Skeletal muscle cell (primary cell): Measurements from ENCODE around the gene GARIN3.

ENCODE experiments used
- DNase-seq: peaks from one replicate; pipeline ENCODE4 v3.0.0-alpha.2; 2010; ENCODE audit warnings: low read depth
- H3K4me3 ChIP-seq: 2 replicates; pipeline ENCODE4 v1.5.1; 2011; ENCODE audit warnings: low read depth, mild to moderate bottlenecking, control low read depth, low read length, moderate library complexity

Gene GARIN3

GRCh38 chr5:157155297-157155696 lies 10.8 kb downstream of the GARIN3 start:
- DNase-seq: no peak
- H3K4me3 ChIP-seq: no peak overlapping the region

- no peak overlapping the region for H3K4me3 ChIP-seq
- no peak for DNase-seq
These were observed 15.1 kb downstream of the GARIN3 start for GRCh38 chr5:157150995-157151394.

DNA sequence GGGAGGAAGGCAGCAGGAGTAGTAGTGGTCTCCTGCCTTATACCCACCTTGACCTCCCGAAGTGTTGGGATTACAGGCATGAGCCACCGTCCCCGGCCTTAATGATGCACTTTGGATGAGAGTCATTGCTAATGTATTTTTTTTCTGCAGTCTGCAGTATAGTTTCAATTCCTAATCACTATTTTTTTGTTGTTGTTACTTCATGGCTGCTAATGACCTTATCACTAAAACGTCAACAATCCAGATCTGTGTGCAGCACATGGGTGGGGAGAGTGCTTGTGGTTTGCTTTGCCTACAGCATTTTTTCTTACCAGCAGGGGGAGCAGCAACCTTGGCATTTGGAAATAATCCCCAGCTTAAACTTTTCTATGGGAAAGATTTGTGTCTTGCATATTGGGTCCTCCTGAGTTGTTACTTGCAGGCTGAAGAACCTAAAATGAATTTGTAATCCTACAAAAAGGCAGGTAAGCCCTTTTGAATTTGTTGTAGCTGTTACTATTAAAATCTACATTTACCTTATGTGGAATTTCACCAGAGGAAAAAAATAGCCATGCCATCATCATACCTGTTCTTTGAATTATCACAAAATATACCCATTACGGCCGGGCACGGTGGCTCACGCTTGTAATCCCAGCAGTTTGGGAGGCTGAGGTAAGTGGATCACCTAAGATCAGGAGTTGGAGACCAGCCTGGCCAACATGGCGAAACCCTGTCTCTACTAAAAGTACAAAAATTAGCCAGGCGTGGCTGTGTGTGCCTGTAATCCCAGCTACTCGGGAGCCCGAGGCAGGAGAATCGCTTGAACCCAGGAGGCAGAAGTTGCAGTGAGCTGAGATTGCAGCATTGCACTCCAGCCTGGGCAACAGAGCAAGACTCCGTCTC lies 17.1 kb downstream of the GARIN3 start:
- no peak for DNase-seq
- H3K4me3 ChIP-seq: no peak overlapping the region

DNA sequence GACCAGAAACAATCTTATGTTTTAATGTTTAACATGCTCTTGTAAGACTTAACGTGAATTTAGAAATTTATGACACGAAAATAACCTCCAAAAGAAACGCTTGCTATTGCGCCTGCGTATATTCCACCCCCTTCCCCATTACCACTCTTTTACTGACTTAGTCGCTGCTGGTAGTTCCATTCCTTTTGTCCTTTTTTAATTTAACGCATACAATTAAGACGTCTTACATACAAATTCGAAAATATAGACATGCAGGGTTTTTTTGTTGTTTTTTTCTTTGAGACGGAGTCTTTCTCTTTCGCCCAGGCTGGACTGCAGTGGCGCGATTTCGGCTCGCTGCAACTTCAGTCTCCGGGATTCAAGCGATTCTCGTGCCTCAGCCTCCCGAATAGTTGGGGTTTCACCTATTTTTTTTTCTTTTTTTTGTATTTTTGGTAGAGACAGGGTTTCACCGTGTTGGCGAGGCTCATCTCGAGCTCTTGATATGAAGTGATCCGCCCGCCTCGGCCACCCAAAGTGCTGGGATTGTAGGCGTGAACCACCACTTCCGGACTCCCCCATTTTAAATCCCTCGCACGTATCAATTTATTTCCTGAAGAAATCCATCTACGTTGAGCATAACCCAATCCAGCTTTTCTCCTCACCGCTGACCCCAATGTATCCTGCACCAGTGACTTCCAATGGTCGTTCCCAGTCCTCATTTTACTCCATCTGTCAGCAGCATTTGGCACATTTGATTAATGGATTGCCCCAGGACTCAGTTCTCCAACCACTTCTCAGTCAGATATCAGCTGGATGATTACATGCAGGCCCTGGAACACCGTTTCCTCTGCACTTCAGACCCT lies 22.7 kb downstream of the GARIN3 start:
- peak overlapping the region; percentile 100 for H3K4me3 ChIP-seq
- no peak for DNase-seq

DNA sequence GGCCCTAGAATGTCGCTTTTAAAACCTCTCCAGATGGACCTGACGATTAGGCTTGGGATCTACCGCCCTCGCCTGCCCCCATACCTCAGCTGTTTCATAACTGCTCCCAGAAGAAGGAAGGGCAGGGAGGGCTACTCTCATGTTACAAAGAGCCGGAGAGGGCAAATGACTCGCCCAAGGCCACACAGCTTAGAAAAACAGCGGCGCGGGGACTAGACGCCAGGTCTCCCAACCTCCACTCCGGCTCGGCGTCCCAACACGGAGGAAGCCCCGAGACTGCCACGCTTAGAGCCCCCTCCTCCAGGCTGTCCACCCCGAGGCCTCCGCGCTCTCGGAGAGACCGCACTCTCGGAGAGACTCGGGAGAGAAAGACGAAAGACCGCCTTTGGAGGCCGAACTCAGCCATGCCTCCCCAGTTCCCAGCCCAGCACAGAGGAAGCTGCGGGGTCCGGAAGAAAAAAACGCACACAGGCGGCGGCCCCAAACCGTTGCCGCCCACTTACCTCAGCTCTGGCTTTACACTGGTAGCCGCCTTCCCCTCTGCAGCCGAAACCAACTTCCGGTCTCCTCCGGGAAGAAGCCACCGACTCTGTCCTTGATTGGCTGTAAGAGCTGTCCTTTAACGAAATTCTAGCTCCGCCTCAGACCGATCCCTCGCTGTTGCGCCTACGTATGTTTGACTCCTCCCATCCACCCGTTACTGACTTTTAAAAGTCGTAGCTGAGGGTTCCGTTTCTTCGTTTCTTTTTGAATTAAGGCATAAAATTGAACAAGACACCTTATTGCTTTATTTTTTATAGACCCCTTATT lies 23.5 kb downstream of the GARIN3 start, which contains the start of gene MED7:
MED7 (minus strand) TSS at position 549 of the 810 bp plus-strand sequence. CDS start 3,434 bp downstream, outside the sequence.
- H3K4me3 ChIP-seq: peak within 1 kb of the TSS; percentile 100
- peak; percentile 97 for DNase-seq

DNA sequence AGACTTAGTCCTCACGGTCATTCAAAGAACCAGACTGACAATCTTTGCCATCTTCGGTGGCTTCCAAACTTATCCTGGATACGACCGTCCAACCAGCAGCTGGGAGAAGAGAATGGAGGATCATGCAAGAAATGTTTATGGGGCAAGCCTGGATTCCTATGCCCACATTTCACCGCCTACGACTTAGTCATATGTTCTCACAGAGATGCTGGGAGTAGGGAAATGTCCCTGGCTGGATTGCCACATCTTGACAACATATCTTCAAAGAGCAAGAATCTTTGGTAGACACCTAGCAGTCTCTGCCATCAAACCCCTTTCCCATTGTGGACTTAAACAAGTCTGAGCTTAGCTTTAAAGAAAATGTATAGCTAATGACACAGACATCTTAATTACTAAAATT lies 28.4 kb downstream of the GARIN3 start:
- no peak overlapping the region for H3K4me3 ChIP-seq
- DNase-seq: peak; percentile 23

GRCh38 chr5:157132281-157132612 lies 33.8 kb downstream of the GARIN3 start:
- no peak for DNase-seq
- no peak overlapping the region for H3K4me3 ChIP-seq

DNA sequence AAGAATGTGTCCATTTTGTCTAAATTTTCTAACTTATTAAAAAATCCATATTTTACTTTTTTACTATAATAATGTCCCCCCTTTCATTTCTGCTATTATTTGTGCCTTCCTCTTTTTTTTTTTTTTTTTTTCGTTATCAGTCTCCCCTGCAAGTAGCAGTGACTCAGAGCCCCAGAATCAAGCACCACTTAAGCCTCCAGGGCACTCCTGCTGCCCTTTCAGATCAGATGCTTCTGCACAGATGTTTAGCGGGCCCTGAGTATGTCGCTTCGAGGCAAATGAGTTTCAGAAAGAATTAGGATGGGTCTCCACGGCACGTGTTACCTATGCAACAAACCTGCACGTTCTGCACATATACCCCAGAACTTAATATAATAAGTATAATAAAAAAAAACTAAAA lies 35.1 kb downstream of the GARIN3 start:
- DNase-seq: no peak
- no peak overlapping the region for H3K4me3 ChIP-seq

- H3K4me3 ChIP-seq: no peak overlapping the region
- no peak for DNase-seq
These were observed 44.4 kb downstream of the GARIN3 start for GRCh38 chr5:157121709-157122108.

DNA sequence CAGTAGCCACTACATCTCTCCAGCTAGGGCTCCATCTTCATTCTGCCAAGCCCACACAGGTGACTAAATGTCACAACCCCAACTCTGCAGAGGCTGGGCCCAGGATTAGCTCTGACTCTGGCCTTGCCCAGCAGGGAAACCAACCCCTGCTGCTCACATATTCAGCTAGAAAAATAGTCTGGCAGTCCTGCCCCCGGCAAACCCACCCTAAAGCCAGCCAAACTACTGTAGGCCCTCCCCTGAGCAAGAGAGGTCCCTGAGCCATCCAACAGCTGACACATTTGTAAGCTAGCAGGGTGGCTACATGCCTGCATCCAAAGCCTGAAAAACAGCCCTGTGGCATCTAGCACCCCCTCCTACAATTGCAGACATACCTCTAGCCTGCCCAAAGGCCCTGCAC lies 46.0 kb downstream of the GARIN3 start:
- no peak overlapping the region for H3K4me3 ChIP-seq
- no peak for DNase-seq

DNA sequence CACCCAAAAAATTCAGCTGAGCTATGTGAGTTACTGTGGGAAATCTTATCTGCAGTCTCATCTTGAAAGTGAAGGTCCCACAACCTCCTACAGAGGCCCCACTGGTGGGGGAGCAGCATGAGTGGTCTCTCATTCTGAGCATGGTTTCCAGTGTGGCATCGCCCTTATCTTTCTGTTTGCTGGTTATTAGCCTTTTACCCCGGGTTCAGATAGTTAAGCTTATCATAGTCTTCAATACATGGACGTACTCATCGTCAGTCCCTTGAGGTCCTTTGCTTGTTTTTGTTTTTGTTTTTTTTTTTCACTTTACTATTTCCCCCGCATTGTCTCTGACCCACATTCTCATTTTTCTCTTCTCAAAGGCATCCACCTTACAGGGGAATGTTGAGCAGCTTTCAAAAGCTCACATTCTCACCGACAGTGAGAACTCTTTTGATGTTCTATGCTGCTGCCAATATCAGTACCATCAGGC lies 49.5 kb downstream of the GARIN3 start:
- no peak for DNase-seq
- no peak overlapping the region for H3K4me3 ChIP-seq

DNA sequence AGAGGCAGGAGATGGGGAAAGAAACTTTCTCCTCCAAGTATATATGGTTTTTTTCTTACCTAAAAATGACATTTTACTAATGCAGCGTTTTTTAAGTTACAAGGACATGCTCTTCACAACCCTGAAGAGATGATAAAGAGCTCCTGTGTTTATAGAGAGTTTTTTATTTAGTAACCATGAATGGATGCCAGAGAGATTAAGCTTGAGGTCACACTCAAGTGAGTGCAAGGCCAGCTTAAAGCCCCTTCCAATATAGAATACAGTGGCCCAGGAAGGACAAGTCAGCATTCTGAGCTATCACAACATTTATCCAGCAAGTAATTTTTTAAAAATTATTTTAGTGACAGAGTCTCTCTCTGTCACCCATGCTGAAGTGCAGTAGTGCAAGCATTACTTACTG lies 50.6 kb downstream of the GARIN3 start:
- no peak for DNase-seq
- H3K4me3 ChIP-seq: no peak overlapping the region

DNA sequence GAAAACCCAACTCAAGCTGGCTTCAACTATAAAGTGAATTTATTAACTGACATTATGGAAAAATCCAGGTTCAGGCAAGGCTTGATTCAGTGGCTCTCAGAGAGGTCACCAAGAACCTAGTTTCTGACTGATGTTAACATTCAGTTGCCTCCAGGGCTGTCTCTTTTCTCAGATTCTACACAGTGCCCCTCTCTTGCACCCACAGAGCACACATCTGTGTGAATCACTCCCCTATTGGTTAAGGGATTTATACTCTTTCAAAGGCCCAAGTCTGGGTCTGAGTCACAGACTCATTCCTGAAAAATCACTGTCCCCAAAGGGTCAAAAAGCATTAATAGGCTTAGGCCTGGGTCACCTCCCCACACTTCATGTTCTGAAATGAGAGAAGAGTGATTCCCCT lies 51.1 kb downstream of the GARIN3 start:
- DNase-seq: no peak
- H3K4me3 ChIP-seq: no peak overlapping the region

DNA sequence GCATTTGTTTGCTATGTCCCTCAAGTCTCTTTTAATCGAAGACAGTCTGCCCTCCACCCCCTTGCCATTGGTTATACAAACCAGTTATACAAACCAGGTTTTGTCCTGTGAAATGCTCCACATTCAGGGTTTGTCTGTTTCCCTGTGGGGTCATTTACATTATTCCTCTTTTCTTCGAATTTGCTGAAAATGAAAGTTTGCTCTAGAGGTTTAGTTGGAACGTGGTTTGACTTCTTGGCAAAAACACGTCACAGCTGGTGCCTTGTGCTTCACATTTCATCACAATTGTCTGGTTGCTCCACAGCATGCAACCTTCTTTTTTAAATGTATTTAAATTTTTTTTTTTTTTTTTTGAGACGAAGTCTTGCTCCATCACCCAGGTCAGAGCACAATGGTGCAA lies 53.1 kb downstream of the GARIN3 start:
- no peak overlapping the region for H3K4me3 ChIP-seq
- DNase-seq: no peak
